Trophoblast cell (in vitro differentiated cells and primary cell): ENCODE data around the gene SNAPC2.
A peak's percentile ranks its signal among the peaks of the same experiment; 100 is the strongest.
"Not testable (repeated sequence)": the region's sequence is repeated elsewhere in the genome, so short reads cannot be mapped to it uniquely, and the experiment has no call there.

Experiments
- DNase-seq, 2 donors: peaks; one replicate each; pipeline ENCODE4 v3.0.0-alpha.2; 2016
- H2AFZ ChIP-seq: 2 replicates; pipeline ENCODE4 v1.6.1; 2013; ENCODE audit warnings: low read length, moderate library complexity, mild to moderate bottlenecking; ENCODE audit not compliant: insufficient read depth, poor library complexity
- H2AK5ac ChIP-seq: 2 replicates; pipeline ENCODE4 v1.6.1; 2013; ENCODE audit warnings: mild to moderate bottlenecking, low read length
- H2BK120ac ChIP-seq: 2 replicates; pipeline ENCODE4 v1.6.1; 2013; ENCODE audit warnings: low read length, mild to moderate bottlenecking, moderate library complexity; ENCODE audit not compliant: insufficient read depth, poor library complexity
- H2BK12ac ChIP-seq: 2 replicates; pipeline ENCODE4 v1.6.1; 2013; ENCODE audit warnings: mild to moderate bottlenecking, low read length, moderate library complexity
- H2BK5ac ChIP-seq: 2 replicates; pipeline ENCODE4 v1.6.1; 2013; ENCODE audit warnings: low read length, low read depth, moderate library complexity, mild to moderate bottlenecking; ENCODE audit not compliant: poor library complexity
- H3K14ac ChIP-seq: 2 replicates; pipeline ENCODE4 v1.6.1; 2013; ENCODE audit warnings: mild to moderate bottlenecking, low read length
- H3K18ac ChIP-seq: 2 replicates; pipeline ENCODE4 v1.6.1; 2013; ENCODE audit warnings: mild to moderate bottlenecking, low read length
- H3K23ac ChIP-seq: 2 replicates; pipeline ENCODE4 v1.6.1; 2013; ENCODE audit warnings: low read length
- H3K27ac ChIP-seq: 2 replicates; pipeline ENCODE4 v1.5.1; 2013; ENCODE audit warnings: low read depth, mild to moderate bottlenecking, inconsistent platforms, low read length, moderate library complexity
- H3K27me3 ChIP-seq: 2 replicates; pipeline ENCODE4 v1.6.1; 2013; ENCODE audit warnings: inconsistent platforms, mild to moderate bottlenecking, low read length, moderate library complexity; ENCODE audit not compliant: insufficient read depth
- H3K36me3 ChIP-seq, 2 experiments: 1 replicate in 1 of 2; 2 replicates in 1 of 2; pipeline ENCODE4 v1.6.1; 2013; ENCODE audit warnings: low read length in 2 of 2, mild to moderate bottlenecking in 2 of 2, moderate library complexity in 1 of 2; ENCODE audit not compliant: insufficient read depth in 2 of 2, control insufficient read depth in 1 of 2
- H3K4ac ChIP-seq: 2 replicates; pipeline ENCODE4 v1.6.1; 2013; ENCODE audit warnings: low read depth, mild to moderate bottlenecking, low read length, moderate library complexity
- H3K4me1 ChIP-seq, 2 experiments: 1 replicate in 1 of 2; 2 replicates in 1 of 2; pipeline ENCODE4 v1.6.1; 2013; ENCODE audit warnings: low read length in 2 of 2, mild to moderate bottlenecking in 2 of 2, moderate library complexity in 1 of 2; ENCODE audit not compliant: insufficient read depth in 2 of 2, control insufficient read depth in 1 of 2
- H3K4me2 ChIP-seq: 2 replicates; pipeline ENCODE4 v1.6.1; 2013; ENCODE audit warnings: inconsistent platforms, mild to moderate bottlenecking, low read length, moderate library complexity
- H3K4me3 ChIP-seq: 2 replicates; pipeline ENCODE4 v1.5.1; 2013; ENCODE audit warnings: mild to moderate bottlenecking, low read depth, low read length, inconsistent platforms
- H3K79me1 ChIP-seq: one replicate; pipeline ENCODE4 v1.6.1; 2013; ENCODE audit warnings: low read length
- H3K79me2 ChIP-seq: 2 replicates; pipeline ENCODE4 v1.6.1; 2013; ENCODE audit warnings: low read length, mild to moderate bottlenecking; ENCODE audit not compliant: control insufficient read depth, insufficient read depth, poor library complexity
- H3K9ac ChIP-seq: 2 replicates; pipeline ENCODE4 v1.6.1; 2013; ENCODE audit warnings: mild to moderate bottlenecking, low read length
- H3K9me3 ChIP-seq: 2 replicates; pipeline ENCODE4 v1.6.1; 2013; ENCODE audit warnings: low read depth, mild to moderate bottlenecking, control low read depth, inconsistent platforms, low read length; ENCODE audit not compliant: insufficient read depth
- H4K12ac ChIP-seq: 2 replicates; pipeline ENCODE4 v1.6.1; 2013; ENCODE audit warnings: low read depth, mild to moderate bottlenecking, low read length, moderate library complexity
- H4K8ac ChIP-seq: 2 replicates; pipeline ENCODE4 v1.6.1; 2013; ENCODE audit warnings: low read depth, mild to moderate bottlenecking, low read length, moderate library complexity
- H4K91ac ChIP-seq: one replicate; pipeline ENCODE4 v1.6.1; 2013; ENCODE audit warnings: low read depth, mild to moderate bottlenecking, low read length, moderate library complexity
- WGBS: extraction: QIAGEN DNeasy Blood & Tissue Kit; methylation state at CpG from one replicate; pipeline ENCODE4 v1.1.7; 2013; ENCODE audit warnings: missing lambda C conversion rate; ENCODE audit not compliant: insufficient read length, insufficient coverage; ENCODE audit errors: extremely low coverage; 5-methylcytosine and 5-hydroxymethylcytosine counted together

Gene SNAPC2

GRCh38 chr19:7888145-7888825 lies 31.9 kb upstream of the SNAPC2 start, which contains the start of gene LRRC8E:
Gene LRRC8E, plus strand, starts transcription at chr19:7888510. Its CDS starts 7,094 bp downstream, at chr19:7895604.
- WGBS, result no CpG with 5 or more reads among the region's 53 CpGs
- no peaks in the 10 kb centered on the region for H3K79me1 ChIP-seq
- no peak within 1 kb of the TSS for H3K23ac ChIP-seq
- peak within 1 kb of the TSS; percentile 78 for H3K4me2 ChIP-seq
- no peaks in the 10 kb centered on the region for H3K79me2 ChIP-seq
- H3K36me3 ChIP-seq, result no peaks in the 10 kb centered on the region
- H3K9me3 ChIP-seq, result no peaks in the 10 kb centered on the region
- H2AFZ ChIP-seq, result no peak within 1 kb of the TSS
- H3K14ac ChIP-seq, result no peak within 1 kb of the TSS
- peak within 1 kb of the TSS; percentile 72 for H4K8ac ChIP-seq
- no peak within 1 kb of the TSS for H4K12ac ChIP-seq
- no peak within 1 kb of the TSS for H2BK120ac ChIP-seq
- peak; percentile 73 to 84 for DNase-seq
- H3K18ac ChIP-seq, result no peak within 1 kb of the TSS
- no peak within 1 kb of the TSS for H3K4ac ChIP-seq
- H3K4me3 ChIP-seq, result peak within 1 kb of the TSS; percentile 69
- no peaks in the 10 kb centered on the region for H3K27me3 ChIP-seq
- H2AK5ac ChIP-seq, result peak within 1 kb of the TSS; percentile 59
- peak within 1 kb of the TSS; percentile 64 for H3K9ac ChIP-seq
- no peak within 1 kb of the TSS for H3K27ac ChIP-seq
- peak within 1 kb of the TSS; percentile 7 for H2BK12ac ChIP-seq
- H4K91ac ChIP-seq, result peak within 1 kb of the TSS; percentile 15
- no peak within 1 kb of the TSS for H2BK5ac ChIP-seq
- peaks cover 0 to 8% of the 10 kb centered on the region in 2 experiments for H3K4me1 ChIP-seq

GRCh38 chr19:7888826-7889217 lies 31.3 kb upstream of the SNAPC2 start:
- no peak overlapping the region for H3K9ac ChIP-seq
- no peaks in the 10 kb centered on the region for H3K9me3 ChIP-seq
- peak overlapping the region; percentile 78 for H3K4me2 ChIP-seq
- peak overlapping the region; percentile 7 for H2BK12ac ChIP-seq
- H3K36me3 ChIP-seq, result no peaks in the 10 kb centered on the region
- H3K14ac ChIP-seq, result no peak overlapping the region
- H2BK120ac ChIP-seq, result no peak overlapping the region
- H3K23ac ChIP-seq, result no peak overlapping the region
- no peak overlapping the region for H2AFZ ChIP-seq
- no peak overlapping the region for H2BK5ac ChIP-seq
- no peaks in the 10 kb centered on the region for H3K79me2 ChIP-seq
- DNase-seq, result no peak
- no peak overlapping the region for H4K12ac ChIP-seq
- no peak overlapping the region for H3K4ac ChIP-seq
- no peak overlapping the region for H3K18ac ChIP-seq
- H3K79me1 ChIP-seq, result no peaks in the 10 kb centered on the region
- H4K91ac ChIP-seq, result peak overlapping the region; percentile 15
- no peak overlapping the region for H3K4me3 ChIP-seq
- no peak overlapping the region for H3K27ac ChIP-seq
- H3K27me3 ChIP-seq, result no peaks in the 10 kb centered on the region
- WGBS, result no CpG with 5 or more reads among the region's 8 CpGs
- H2AK5ac ChIP-seq, result peak overlapping the region; percentile 29
- peaks cover 0 to 8% of the 10 kb centered on the region in 2 experiments for H3K4me1 ChIP-seq
- no peak overlapping the region for H4K8ac ChIP-seq

- not testable (repeated sequence) for H4K8ac ChIP-seq, H3K27ac ChIP-seq, H3K4me2 ChIP-seq, H3K36me3 ChIP-seq, H4K91ac ChIP-seq, H2AK5ac ChIP-seq, H3K4me3 ChIP-seq, H4K12ac ChIP-seq, H3K14ac ChIP-seq, H2BK12ac ChIP-seq, H3K23ac ChIP-seq, DNase-seq, H3K27me3 ChIP-seq, H3K79me2 ChIP-seq, H3K4ac ChIP-seq, H2BK5ac ChIP-seq, H3K79me1 ChIP-seq, H2BK120ac ChIP-seq, H3K9me3 ChIP-seq, H3K18ac ChIP-seq, H2AFZ ChIP-seq
- no CpG with 5 or more reads among the region's 18 CpGs for WGBS
- Histone ChIP-seq H3K9ac (peak overlapping the region; percentile 41), H3K4me1 (peaks cover 11 to 14% of the 10 kb centered on the region in 2 experiments)
These were observed 26.6 kb upstream of the SNAPC2 start for GRCh38 chr19:7893362-7894101.

- Histone ChIP-seq H3K4me1 (peaks cover 10 to 11% of the 10 kb centered on the region in 2 experiments), H2AK5ac (no peak overlapping the region), H2BK120ac (no peak overlapping the region), H4K91ac (no peak overlapping the region), H3K14ac (no peak overlapping the region), H3K79me2 (no peaks in the 10 kb centered on the region), H3K27me3 (no peaks in the 10 kb centered on the region), H3K36me3 (no peaks in the 10 kb centered on the region), H3K9me3 (no peaks in the 10 kb centered on the region), H3K79me1 (no peaks in the 10 kb centered on the region), H2AFZ (no peak overlapping the region), H3K9ac (no peak overlapping the region), H3K18ac (no peak overlapping the region), H3K4me2 (no peak overlapping the region), H2BK12ac (no peak overlapping the region), H3K4me3 (no peak overlapping the region), H4K12ac (no peak overlapping the region), H3K23ac (no peak overlapping the region), H3K4ac (no peak overlapping the region), H2BK5ac (no peak overlapping the region), H3K27ac (no peak overlapping the region), H4K8ac (no peak overlapping the region)
- peak in 1 of 2 donors; percentile 38 for DNase-seq
- no CpG with 5 or more reads among the region's 18 CpGs for WGBS
These were observed 25.4 kb upstream of the SNAPC2 start for GRCh38 chr19:7894612-7895309.
